ENCODE results near the gene ABHD5.

- TF ChIP-seq CTCF (conservative IDR thresholded peaks at IDR 0.05; ENCODE audit: low read length) (no peak), EZH2phosphoT487 (IDR thresholded peaks at IDR 0.05; ENCODE audit: borderline replicate concordance, low read depth, low read length) (no peak)
Observed at GRCh38 chr3:43748645-43749044, 57.9 kb downstream of the ABHD5 start.
